Upper lobe of left lung (tissue), 6 donors: ENCODE measurements around the gene IFNL2. TPM values are rescaled to one million over a fixed set of nuclear protein-coding genes. Genes with fewer than 3 reads are reported as not detected.
"Not testable (repeated sequence)": the region's sequence is repeated elsewhere in the genome, so short reads cannot be mapped to it uniquely, and the experiment has no call there.

Experiments
- ATAC-seq, 2 donors: fragments of 200-7000 bp; cut with Tn5 transposase; one replicate each; pipeline ENCODE4 v1.9.1; 2022; ENCODE audit warnings: mild to moderate bottlenecking in 2 of 2, moderate library complexity in 2 of 2; ENCODE audit not compliant: low FRiP score in 2 of 2
- DNase-seq, 2 donors: peaks; one replicate each; pipeline ENCODE4 v3.0.0-alpha.2; 2019 to 2020
- H3K27ac ChIP-seq, 4 donors: fragments of 200-600 bp; sonication (generic); one replicate each; pipeline ENCODE4 v1.5.1; 2016 to 2019
- H3K27me3 ChIP-seq, 4 donors: fragments of 200-600 bp; sonication (generic); one replicate each; pipeline ENCODE4 v1.5.1; 2017 to 2019
- H3K36me3 ChIP-seq, 4 donors: fragments of 200-600 bp; sonication (generic); one replicate each; pipeline ENCODE4 v1.5.1; 2016 to 2019
- H3K4me1 ChIP-seq, 4 donors: fragments of 200-600 bp; sonication (generic); one replicate each; pipeline ENCODE4 v1.5.1; 2018 to 2019
- H3K4me3 ChIP-seq, 4 donors: fragments of 200-600 bp; sonication (generic); one replicate each; pipeline ENCODE4 v1.5.1; 2017 to 2019; ENCODE audit warnings: mild to moderate bottlenecking in 2 of 4, moderate library complexity in 1 of 4
- H3K9me3 ChIP-seq, 4 donors: fragments of 200-600 bp; sonication (generic); one replicate each; pipeline ENCODE4 v1.5.1; 2018 to 2019
- EP300 ChIP-seq, 4 donors: sonication (generic); formaldehyde crosslinking; IDR thresholded peaks; one replicate each; pipeline ENCODE4 v1.5.1; 2017; ENCODE audit warnings: antibody characterized with exemption in 4 of 4, control low read depth in 2 of 4
- POLR2A ChIP-seq, 4 donors: fragments of 450-650 bp; IDR thresholded peaks; one replicate each; pipeline ENCODE4 v1.5.1; 2016 to 2017; ENCODE audit warnings: antibody characterized with exemption in 4 of 4, mild to moderate bottlenecking in 2 of 4
- POLR2AphosphoS5 ChIP-seq, 2 donors: sonication (generic); formaldehyde crosslinking; IDR thresholded peaks; one replicate each; pipeline ENCODE4 v1.5.1; 2017; ENCODE audit warnings: antibody characterized with exemption in 2 of 2
- WGBS, 2 donors: methylation state at CpG; one replicate each; pipeline ENCODE4 v1.1.5; 2017 to 2018; 5-methylcytosine and 5-hydroxymethylcytosine counted together
- total RNA-seq, 6 donors: library from RNA; depleted of rRNA in 4 of 6; stranded (reverse); fragments of >200 nt in 4 of 6; gene quantifications; one replicate each; pipeline versions ENCODE4 v1.1.0 to v1.2.1, GENCODE V29; 2016 to 2021
- TF ChIP-seq, protein P1 (sequence below), 6 experiments: fragments of 450-650 bp in 4 of 6; fragments of 200-600 bp in 2 of 6; sonication (generic) in 2 of 6; IDR thresholded peaks; one replicate each; pipeline ENCODE4 v1.5.1; 2016 to 2019; ENCODE audit warnings: antibody characterized with exemption in 6 of 6
- donor health status: DM: no; HTN: no; CAD: no; lungs with moderate emphysema.
- donor health status: DM: no; HTN: yes; CAD: no; lungs with severe emphysema.

IFNL2 gene
- total RNA-seq, 6 donors from 2014 or later = not detected

DNA sequence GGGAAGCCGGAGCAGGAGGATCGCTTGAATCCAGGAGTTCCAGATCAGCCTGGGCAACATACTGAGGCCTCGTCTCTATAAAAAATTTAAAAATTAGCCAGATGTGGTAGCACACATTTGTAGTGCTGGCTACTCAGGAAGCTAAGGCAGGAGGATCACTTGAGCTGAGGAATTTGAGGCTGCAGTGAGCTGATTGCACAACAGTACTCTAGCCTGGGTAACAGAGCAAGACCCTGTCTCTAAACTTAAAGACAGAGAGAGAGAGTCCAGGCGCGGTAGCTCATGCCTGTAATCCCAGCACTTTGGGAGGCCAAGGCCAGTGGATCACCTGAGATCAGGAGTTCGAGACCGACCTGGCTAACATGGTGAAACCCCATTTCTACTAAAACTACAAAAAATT is 27.8 kb upstream of the IFNL2 start:
- ATAC-seq (no peak), DNase-seq (no peak)
- Histone ChIP-seq H3K4me3 (no peak overlapping the region), H3K27me3 (no peaks in the 10 kb centered on the region), H3K36me3 (no peaks in the 10 kb centered on the region), H3K4me1 (peaks cover 0 to 8% (median 7%) of the 10 kb centered on the region in 4 donors), H3K9me3 (no peaks in the 10 kb centered on the region), H3K27ac (no peak overlapping the region)
- 80 to 83% methylated on average over 7 of the region's 7 CpGs for WGBS, 2 donors
- no peak for TF ChIP-seq POLR2A (IDR thresholded peaks at IDR 0.05)
- TF ChIP-seq POLR2AphosphoS5 (IDR thresholded peaks at IDR 0.05) = no peak
- no peak for TF ChIP-seq EP300 (IDR thresholded peaks at IDR 0.05)
- TF ChIP-seq, protein P1, sequence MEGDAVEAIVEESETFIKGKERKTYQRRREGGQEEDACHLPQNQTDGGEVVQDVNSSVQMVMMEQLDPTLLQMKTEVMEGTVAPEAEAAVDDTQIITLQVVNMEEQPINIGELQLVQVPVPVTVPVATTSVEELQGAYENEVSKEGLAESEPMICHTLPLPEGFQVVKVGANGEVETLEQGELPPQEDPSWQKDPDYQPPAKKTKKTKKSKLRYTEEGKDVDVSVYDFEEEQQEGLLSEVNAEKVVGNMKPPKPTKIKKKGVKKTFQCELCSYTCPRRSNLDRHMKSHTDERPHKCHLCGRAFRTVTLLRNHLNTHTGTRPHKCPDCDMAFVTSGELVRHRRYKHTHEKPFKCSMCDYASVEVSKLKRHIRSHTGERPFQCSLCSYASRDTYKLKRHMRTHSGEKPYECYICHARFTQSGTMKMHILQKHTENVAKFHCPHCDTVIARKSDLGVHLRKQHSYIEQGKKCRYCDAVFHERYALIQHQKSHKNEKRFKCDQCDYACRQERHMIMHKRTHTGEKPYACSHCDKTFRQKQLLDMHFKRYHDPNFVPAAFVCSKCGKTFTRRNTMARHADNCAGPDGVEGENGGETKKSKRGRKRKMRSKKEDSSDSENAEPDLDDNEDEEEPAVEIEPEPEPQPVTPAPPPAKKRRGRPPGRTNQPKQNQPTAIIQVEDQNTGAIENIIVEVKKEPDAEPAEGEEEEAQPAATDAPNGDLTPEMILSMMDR (IDR thresholded peaks at IDR 0.05) = no peak

- H3K4me3 ChIP-seq, H3K27ac ChIP-seq, H3K9me3 ChIP-seq, ATAC-seq, H3K36me3 ChIP-seq: not testable (repeated sequence)
- Histone ChIP-seq H3K27me3 (peaks cover 0 to 19% (median 11%) of the 10 kb centered on the region in 4 donors), H3K4me1 (peaks cover 6 to 16% (median 10%) of the 10 kb centered on the region in 4 donors)
- peak in 1 of 2 donors; percentile 70 for DNase-seq
- WGBS, 2 donors = 79 to 81% methylated on average over 3 to 12 of the region's 13 CpGs
Measured at GRCh38 chr19:39243741-39244140, 24.5 kb upstream of the IFNL2 start.

- Histone ChIP-seq H3K4me1 (peaks cover 6 to 16% (median 10%) of the 10 kb centered on the region in 4 donors), H3K27me3 (peaks cover 0 to 20% (median 11%) of the 10 kb centered on the region in 4 donors)
- ATAC-seq, DNase-seq, H3K9me3 ChIP-seq, H3K4me3 ChIP-seq, H3K27ac ChIP-seq, H3K36me3 ChIP-seq: not testable (repeated sequence)
- 77 to 90% methylated on average over 4 to 6 of the region's 12 CpGs for WGBS, 2 donors
Measured at GRCh38 chr19:39244410-39245100, 23.6 kb upstream of the IFNL2 start, which contains the start of gene IFNL3. Gene IFNL3, minus strand, starts transcription at chr19:39245006. Its CDS starts 39 bp downstream, at chr19:39244967.

DNA sequence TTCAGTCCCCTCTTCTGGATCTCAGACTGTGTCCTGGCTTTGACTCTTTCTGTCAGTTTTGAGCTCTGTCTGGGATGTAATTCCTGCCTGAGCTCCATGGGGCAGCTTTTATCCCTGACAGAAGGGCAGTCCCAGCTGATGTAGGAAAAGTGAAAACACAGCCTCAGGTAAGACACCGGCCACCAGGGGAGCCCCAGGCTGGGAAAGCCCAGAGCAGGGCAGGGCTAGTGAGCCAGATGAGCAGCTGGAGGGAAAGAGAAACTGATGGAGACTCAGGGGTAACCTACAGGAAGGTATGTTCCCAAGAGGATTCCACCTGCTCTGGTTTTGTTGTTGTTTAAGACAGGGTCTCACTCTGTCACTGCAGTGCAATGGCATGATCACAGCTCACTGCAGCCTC is 23.0 kb upstream of the IFNL2 start:
- ATAC-seq = not testable (repeated sequence)
- H3K4me1 ChIP-seq = peaks cover 6 to 16% (median 10%) of the 10 kb centered on the region in 4 donors
- WGBS, 2 donors = no CpG with 5 or more reads among the region's 1 CpG

DNA sequence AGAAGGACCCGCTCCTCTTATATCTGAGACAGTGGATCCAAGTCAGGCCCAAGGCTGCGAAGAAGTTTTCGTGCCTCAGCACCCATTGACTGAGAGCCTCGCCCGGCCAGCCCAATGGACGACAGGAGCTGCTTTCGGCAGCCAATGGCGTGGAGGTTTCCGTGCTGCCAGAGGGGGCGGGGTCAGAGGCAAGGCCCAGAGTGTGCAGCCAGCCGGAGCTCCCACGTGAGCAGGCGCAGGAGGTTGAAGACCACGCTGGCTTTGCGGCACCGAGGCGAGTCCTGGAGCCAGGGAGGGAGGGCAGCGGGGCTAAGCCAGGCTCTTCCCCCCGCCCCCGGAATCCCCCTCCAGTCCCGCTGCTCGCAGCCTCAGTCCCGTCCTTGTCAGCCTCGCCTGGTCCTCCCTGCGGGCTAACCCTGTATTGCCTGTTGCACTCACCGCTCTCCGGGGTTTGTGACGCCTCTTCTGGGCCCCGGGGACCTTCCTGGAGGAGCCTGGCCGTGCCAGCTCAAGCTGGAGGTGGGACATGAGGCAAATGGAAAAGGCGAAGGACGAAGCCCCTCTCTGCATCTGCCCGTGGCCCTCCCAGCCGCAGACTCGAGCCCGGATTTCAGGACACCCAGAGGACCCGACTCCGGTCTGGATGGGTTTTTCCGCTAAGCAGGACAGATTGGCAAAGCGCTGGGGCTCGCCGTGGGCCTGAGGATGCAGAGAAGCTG is 21.1 kb upstream of the IFNL2 start:
- H3K27me3 ChIP-seq = peaks cover 0 to 20% (median 11%) of the 10 kb centered on the region in 4 donors
- no peak overlapping the region for H3K27ac ChIP-seq
- no peaks in the 10 kb centered on the region for H3K9me3 ChIP-seq
- H3K4me3 ChIP-seq = peak overlapping the region in 3 of 4 donors; percentile 2 to 10 (median 5)
- no peaks in the 10 kb centered on the region for H3K36me3 ChIP-seq
- TF ChIP-seq POLR2AphosphoS5 (IDR thresholded peaks at IDR 0.05) (no peak), EP300 (IDR thresholded peaks at IDR 0.05) (no peak), POLR2A (IDR thresholded peaks at IDR 0.05) (no peak)
- TF ChIP-seq, protein P1 (IDR thresholded peaks at IDR 0.05) = no peak
- WGBS, 2 donors = 14 to 53% methylated on average over 10 to 28 of the region's 42 CpGs
- peaks cover 6 to 16% (median 10%) of the 10 kb centered on the region in 4 donors for H3K4me1 ChIP-seq
- peak; percentile 28 to 73 for DNase-seq
- ATAC-seq = peak in 1 of 2 donors; percentile 66

More for the DNA sequence above, 23.0 kb upstream of the IFNL2 start:
- not testable (repeated sequence) for H3K4me3 ChIP-seq, DNase-seq, H3K27ac ChIP-seq, H3K9me3 ChIP-seq, H3K36me3 ChIP-seq
- H3K27me3 ChIP-seq = peaks cover 0 to 20% (median 11%) of the 10 kb centered on the region in 4 donors
